ENCODE measurements around the gene NOB1. TPM values are rescaled to one million over a fixed set of nuclear protein-coding genes. Genes with fewer than 3 reads are reported as not detected.

Gene NOB1
- total and polyA plus RNA-seq, 2 experiments from 2014 or later = 41.4 to 56.6 TPM

GRCh38 chr16:69699915-69700314 is 54.8 kb downstream of the NOB1 start (continued):
- TF ChIP-seq ZNF462 (CRISPR knock-in tag; IDR thresholded peaks at IDR 0.05) = no peak
- no peak for TF ChIP-seq JUNB (IDR thresholded peaks at IDR 0.05; ENCODE audit: unreplicated experiment)
- no peak for TF ChIP-seq CTCF (conservative IDR thresholded peaks at IDR 0.05; ENCODE audit: low read depth in 2 of 2)

GRCh38 chr16:69698404-69698803 is 56.3 kb downstream of the NOB1 start:
- Histone ChIP-seq H3K4me1 (ENCODE audit: insufficient read depth) (no peaks in the 10 kb centered on the region), H4K20me1 (replicated peaks; ENCODE audit: insufficient read depth) (no peaks in the 10 kb centered on the region), H3K27ac (ENCODE audit: low read depth) (no peak overlapping the region), H3K36me3 (ENCODE audit: insufficient read depth) (peaks cover 8% of the 10 kb centered on the region; the same call in 1 of the 2 replicates), H3K4me2 (no peak overlapping the region), H3F3A (replicated peaks; ENCODE audit: low read depth) (no peaks in the 10 kb centered on the region), H3K79me2 (replicated peaks; ENCODE audit: insufficient read depth) (no peaks in the 10 kb centered on the region), H3K27me3 (ENCODE audit: insufficient read depth) (no peaks in the 10 kb centered on the region), H3K9me2 (ENCODE audit: insufficient read depth) (no peaks in the 10 kb centered on the region), H3K4me3 (no peak overlapping the region), H2AFZ (no peak overlapping the region)
- no peaks in the 10 kb centered on the region for H3K9me3 Mint-ChIP-seq
- peaks cover 2% of the 10 kb centered on the region for H3K27me3 Mint-ChIP-seq (ENCODE audit: insufficient read depth, low read depth, poor library complexity)
- no peak for TF ChIP-seq REST (IDR thresholded peaks at IDR 0.05; ENCODE audit: unreplicated experiment)
- TF ChIP-seq NANOG (IDR thresholded peaks at IDR 0.05; ENCODE audit: borderline replicate concordance) = no peak
- TF ChIP-seq, protein P1, sequence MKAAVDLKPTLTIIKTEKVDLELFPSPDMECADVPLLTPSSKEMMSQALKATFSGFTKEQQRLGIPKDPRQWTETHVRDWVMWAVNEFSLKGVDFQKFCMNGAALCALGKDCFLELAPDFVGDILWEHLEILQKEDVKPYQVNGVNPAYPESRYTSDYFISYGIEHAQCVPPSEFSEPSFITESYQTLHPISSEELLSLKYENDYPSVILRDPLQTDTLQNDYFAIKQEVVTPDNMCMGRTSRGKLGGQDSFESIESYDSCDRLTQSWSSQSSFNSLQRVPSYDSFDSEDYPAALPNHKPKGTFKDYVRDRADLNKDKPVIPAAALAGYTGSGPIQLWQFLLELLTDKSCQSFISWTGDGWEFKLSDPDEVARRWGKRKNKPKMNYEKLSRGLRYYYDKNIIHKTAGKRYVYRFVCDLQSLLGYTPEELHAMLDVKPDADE (IDR thresholded peaks at IDR 0.05) = no peak
- TF ChIP-seq CTCF (conservative IDR thresholded peaks at IDR 0.05; ENCODE audit: low read depth in 2 of 2) = no peak
- no peak for TF ChIP-seq ZNF331 (CRISPR knock-in tag; IDR thresholded peaks at IDR 0.05; ENCODE audit: low read depth)
- no peak for TF ChIP-seq STAT1 (IDR thresholded peaks at IDR 0.05; ENCODE audit: unreplicated experiment)
- no peak for ATAC-seq
- H3K27ac Mint-ChIP-seq = no peak overlapping the region
- H3K4me1 Mint-ChIP-seq = peaks cover 3% of the 10 kb centered on the region; the same call in 1 of the 3 replicates
- no peak overlapping the region for H3K4me3 Mint-ChIP-seq
- peaks cover 16% of the 10 kb centered on the region for H3K36me3 Mint-ChIP-seq (ENCODE audit: low read depth)
- DNase-seq (ENCODE audit: low spot score) = no peak
